Germinal center (tissue), 1 donor: ENCODE results near the gene LRBA.

Experiments
- DNase-seq: peaks from one replicate; pipeline ENCODE4 v3.0.0; 2012; ENCODE audit warnings: mixed read lengths, low spot score

Gene LRBA

GRCh38 chr4:150495550-150495949 is 519.5 kb downstream of the LRBA start:
- no peak for DNase-seq

GRCh38 chr4:150493851-150494250 is 521.2 kb downstream of the LRBA start:
- DNase-seq = no peak

- DNase-seq = no peak
Observed at GRCh38 chr4:150491132-150492049, 523.7 kb downstream of the LRBA start.

- no peak for DNase-seq
Observed at GRCh38 chr4:150482581-150482980, 532.5 kb downstream of the LRBA start.

- DNase-seq = no peak
Observed at GRCh38 chr4:150479657-150480056, 535.4 kb downstream of the LRBA start.

GRCh38 chr4:150477869-150478268 is 537.2 kb downstream of the LRBA start:
- no peak for DNase-seq

- no peak for DNase-seq
Observed at GRCh38 chr4:150476776-150477175, 538.3 kb downstream of the LRBA start.

GRCh38 chr4:150475763-150476162 is 539.3 kb downstream of the LRBA start:
- DNase-seq = no peak

GRCh38 chr4:150464523-150464922 is 550.6 kb downstream of the LRBA start:
- no peak for DNase-seq

GRCh38 chr4:150462743-150463142 is 552.3 kb downstream of the LRBA start:
- DNase-seq = no peak

GRCh38 chr4:150461957-150462356 is 553.1 kb downstream of the LRBA start:
- DNase-seq = no peak

GRCh38 chr4:150457802-150458201 is 557.3 kb downstream of the LRBA start:
- DNase-seq = no peak

- DNase-seq = no peak
Observed at GRCh38 chr4:150451883-150452282, 563.2 kb downstream of the LRBA start.

GRCh38 chr4:150447356-150447755 is 567.7 kb downstream of the LRBA start:
- no peak for DNase-seq

- DNase-seq = no peak
Observed at GRCh38 chr4:150439451-150439933, 575.6 kb downstream of the LRBA start.

- DNase-seq = no peak
Observed at GRCh38 chr4:150436598-150437370, 578.3 kb downstream of the LRBA start.

- DNase-seq = no peak
Observed at GRCh38 chr4:150431221-150431620, 583.9 kb downstream of the LRBA start.

GRCh38 chr4:150425161-150425560 is 589.9 kb downstream of the LRBA start:
- no peak for DNase-seq

- no peak for DNase-seq
Observed at GRCh38 chr4:150423503-150423902, 591.6 kb downstream of the LRBA start.

GRCh38 chr4:150423074-150423473 is 592.0 kb downstream of the LRBA start:
- DNase-seq = no peak

- no peak for DNase-seq
Observed at GRCh38 chr4:150421612-150422011, 593.5 kb downstream of the LRBA start.

GRCh38 chr4:150419939-150420338 is 595.1 kb downstream of the LRBA start:
- DNase-seq = no peak
